Choroid plexus epithelial cell (primary cell): ENCODE measurements around the gene HINT2.

Source experiments
- DNase-seq: peaks from one replicate; pipeline ENCODE4 v3.0.0-alpha.2; 2010; ENCODE audit warnings: low read depth
- H3K4me3 ChIP-seq: 2 replicates; pipeline ENCODE4 v1.5.1; 2011; ENCODE audit warnings: low read depth, mild to moderate bottlenecking, control low read depth, low read length, moderate library complexity
- CTCF ChIP-seq: conservative IDR thresholded peaks from 2 replicates; pipeline ENCODE4 v1.5.1; 2011; ENCODE audit warnings: low read depth, mild to moderate bottlenecking, control low read depth, inconsistent platforms, low read length, moderate library complexity

HINT2 gene

GRCh38 chr9:35847792-35848572, 33.1 kb upstream of the HINT2 start:
- TF ChIP-seq CTCF, result no peak
- peak; percentile 78 for DNase-seq
- H3K4me3 ChIP-seq, result no peak overlapping the region

GRCh38 chr9:35845824-35846771, 31.3 kb upstream of the HINT2 start:
- TF ChIP-seq CTCF, result no peak
- no peak overlapping the region for H3K4me3 ChIP-seq
- no peak for DNase-seq

GRCh38 chr9:35844628-35845270, 29.9 kb upstream of the HINT2 start:
- peak; percentile 86 for DNase-seq
- no peak for TF ChIP-seq CTCF
- no peak overlapping the region for H3K4me3 ChIP-seq

- TF ChIP-seq CTCF, result no peak
- no peak for DNase-seq
- no peak overlapping the region for H3K4me3 ChIP-seq
Observed at GRCh38 chr9:35842795-35843194, 28.0 kb upstream of the HINT2 start.

- DNase-seq, result no peak
- TF ChIP-seq CTCF, result no peak
Observed at GRCh38 chr9:35842020-35842745, 27.3 kb upstream of the HINT2 start.

GRCh38 chr9:35841645-35841900, 26.7 kb upstream of the HINT2 start:
- no peak overlapping the region for H3K4me3 ChIP-seq
- no peak for DNase-seq
- TF ChIP-seq CTCF, result no peak

More at GRCh38 chr9:35842020-35842745, 27.3 kb upstream of the HINT2 start:
- H3K4me3 ChIP-seq, result no peak overlapping the region
